GM23338 (cell line): ENCODE measurements around the gene CNMD. TPM values are rescaled to one million over a fixed set of nuclear protein-coding genes. Genes with fewer than 3 reads are reported as not detected.

Experiments
- ATAC-seq: fragments of 200-7000 bp; cut with Tn5 transposase; 3 replicates; pipeline ENCODE4 v1.9.1; 2020
- DNase-seq: peaks from one replicate; pipeline ENCODE4 v3.0.0-alpha.2; 2015; ENCODE audit warnings: low spot score
- H2AFZ ChIP-seq: fragments of 200-600 bp; sonication (generic); 2 replicates; pipeline ENCODE4 v1.8.0; 2016; ENCODE audit warnings: antibody characterized with exemption, mild to moderate bottlenecking, moderate library complexity
- H3F3A ChIP-seq: fragments of 200-600 bp; sonication (generic); replicated peaks from 2 replicates; pipeline ENCODE4 v1.8.0; 2017; ENCODE audit warnings: antibody characterized with exemption, mixed run types, low read depth
- H3K27ac ChIP-seq: fragments of 200-600 bp; sonication (generic); 2 replicates; pipeline ENCODE4 v1.6.1; 2016; ENCODE audit warnings: low read depth
- H3K27me3 ChIP-seq: fragments of 200-600 bp; sonication (generic); 2 replicates; pipeline ENCODE4 v1.8.0; 2016; ENCODE audit warnings: mild to moderate bottlenecking, mixed run types, moderate library complexity; ENCODE audit not compliant: insufficient read depth
- H3K36me3 ChIP-seq: fragments of 200-600 bp; sonication (generic); 2 replicates; pipeline ENCODE4 v1.8.0; 2016; ENCODE audit warnings: mild to moderate bottlenecking; ENCODE audit not compliant: insufficient read depth
- H3K4me1 ChIP-seq: fragments of 200-600 bp; sonication (generic); 2 replicates; pipeline ENCODE4 v1.8.0; 2016; ENCODE audit warnings: mild to moderate bottlenecking, moderate library complexity; ENCODE audit not compliant: insufficient read depth
- H3K4me2 ChIP-seq: fragments of 200-600 bp; sonication (generic); 2 replicates; pipeline ENCODE4 v1.7.1; 2017; ENCODE audit warnings: mixed run types
- H3K4me3 ChIP-seq: fragments of 200-600 bp; sonication (generic); 2 replicates; pipeline ENCODE4 v1.6.1; 2016; ENCODE audit warnings: mixed run types
- H3K79me2 ChIP-seq: fragments of 200-600 bp; sonication (generic); replicated peaks from 2 replicates; pipeline ENCODE4 v1.8.0; 2017; ENCODE audit warnings: mild to moderate bottlenecking; ENCODE audit not compliant: insufficient read depth
- H3K9me2 ChIP-seq: fragments of 200-600 bp; sonication (generic); 2 replicates; pipeline ENCODE4 v1.8.0; 2017; ENCODE audit not compliant: insufficient read depth
- H4K20me1 ChIP-seq: fragments of 200-600 bp; sonication (generic); replicated peaks from 2 replicates; pipeline ENCODE4 v1.8.0; 2017; ENCODE audit warnings: mild to moderate bottlenecking; ENCODE audit not compliant: insufficient read depth
- H3K27ac Mint-ChIP-seq: 2 replicates; pipeline ENCODE4 v1.8.0; 2020; ENCODE audit warnings: inconsistent platforms, mild to moderate bottlenecking, moderate library complexity, mixed read lengths
- H3K27me3 Mint-ChIP-seq: 3 replicates; pipeline ENCODE4 v1.8.0; 2022; ENCODE audit warnings: low read depth, mild to moderate bottlenecking, moderate library complexity, mixed read lengths, inconsistent platforms; ENCODE audit not compliant: insufficient read depth, poor library complexity
- H3K36me3 Mint-ChIP-seq: 3 replicates; pipeline ENCODE4 v1.8.0; 2021; ENCODE audit warnings: low read depth, mild to moderate bottlenecking, inconsistent platforms, moderate library complexity, mixed read lengths
- H3K4me1 Mint-ChIP-seq: 3 replicates; pipeline ENCODE4 v1.8.0; 2020; ENCODE audit warnings: mild to moderate bottlenecking, inconsistent platforms, mixed read lengths
- H3K4me3 Mint-ChIP-seq: 3 replicates; pipeline ENCODE4 v1.8.0; 2021; ENCODE audit warnings: moderate library complexity, mild to moderate bottlenecking, inconsistent platforms, mixed read lengths
- H3K9me3 Mint-ChIP-seq: 3 replicates; pipeline ENCODE4 v1.8.0; 2020; ENCODE audit warnings: moderate library complexity, mild to moderate bottlenecking, inconsistent platforms, mixed read lengths
- CREB1 ChIP-seq: fragments of 250-450 bp; sonication (Bioruptor Pico); IDR thresholded peaks from 2 replicates; pipeline ENCODE4 v1.5.0; 2020; ENCODE audit warnings: low read depth, mild to moderate bottlenecking, moderate library complexity
- CTCF ChIP-seq, 2 experiments: fragments of 200-600 bp in 1 of 2; sonication (generic) in 1 of 2; conservative IDR thresholded peaks; 2 replicates each; pipeline versions ENCODE4 v1.5.1 to v1.6.1; 2016 to 2017; ENCODE audit warnings: antibody characterized with exemption in 2 of 2, low read depth in 2 of 2, mild to moderate bottlenecking in 2 of 2, moderate library complexity in 1 of 2
- ETS1 ChIP-seq: IDR thresholded peaks from 2 replicates; pipeline ENCODE4 v1.6.1; 2016; ENCODE audit warnings: antibody characterized with exemption
- EZH2 ChIP-seq: fragments of 200-600 bp; sonication (generic); IDR thresholded peaks from one replicate; pipeline ENCODE4 v1.8.0; 2017; ENCODE audit warnings: antibody characterized with exemption, mild to moderate bottlenecking, low read depth; ENCODE audit not compliant: unreplicated experiment
- EZH2phosphoT487 ChIP-seq: fragments of 200-600 bp; sonication (generic); IDR thresholded peaks from one replicate; pipeline ENCODE4 v1.8.1; 2018; ENCODE audit warnings: antibody characterized with exemption; ENCODE audit not compliant: unreplicated experiment
- NANOG ChIP-seq: IDR thresholded peaks from 2 replicates; pipeline ENCODE4 v1.6.1; 2016; ENCODE audit warnings: antibody characterized with exemption, borderline replicate concordance
- POLR2AphosphoS5 ChIP-seq: IDR thresholded peaks from 2 replicates; pipeline ENCODE4 v1.6.1; 2016; ENCODE audit warnings: antibody characterized with exemption, low read depth
- REST ChIP-seq: IDR thresholded peaks from one replicate; pipeline ENCODE4 v1.6.1; 2018; ENCODE audit warnings: antibody characterized with exemption; ENCODE audit not compliant: unreplicated experiment
- STAT1 ChIP-seq: IDR thresholded peaks from one replicate; pipeline ENCODE4 v1.6.1; 2016; ENCODE audit warnings: antibody characterized with exemption; ENCODE audit not compliant: unreplicated experiment
- polyA plus RNA-seq: library from polyadenylated mRNA; unstranded; fragments of >200 nt; fragmentation: Nextera tagmentation; extraction: Ambion mirVana; gene quantifications from 2 replicates; pipeline ENCODE4 v1.2.1, GENCODE V29; 2016
- total RNA-seq: library from RNA; depleted of rRNA; stranded (reverse); fragments of >200 nt; shearing (Covaris generic); gene quantifications from 2 replicates; pipeline ENCODE4 v1.2.3, GENCODE V29; 2014

The CNMD gene
- total and polyA plus RNA-seq, 2 experiments from 2014 or later = 141 to 207 TPM

- TF ChIP-seq CTCF (conservative IDR thresholded peaks at IDR 0.05; ENCODE audit: low read depth in 2 of 2) (no peak), STAT1 (no peak), CREB1 (CRISPR knock-in tag) (no peak)
Measured at GRCh38 chr13:52736891-52737290, 2.7 kb downstream of the CNMD start (continued).

- H3F3A ChIP-seq = 0 out of 2 replicates have a peak, but pooled peaks cover 4% of the 10 kb centered on the region
- Mint-ChIP-seq H3K36me3 (peaks cover 54% of the 10 kb centered on the region), H3K4me3 (no peak overlapping the region), H3K9me3 (peaks cover 5% of the 10 kb centered on the region; the same call in 2 of the 3 replicates), H3K27ac (no peak overlapping the region), H3K4me1 (peaks cover 31% of the 10 kb centered on the region), H3K27me3 (peaks cover 5% of the 10 kb centered on the region)
- no peak for TF ChIP-seq CREB1 (CRISPR knock-in tag)
- TF ChIP-seq NANOG = no peak
- no peaks in the 10 kb centered on the region for H3K27me3 ChIP-seq
- H3K4me2 ChIP-seq = no peak overlapping the region
- no peak overlapping the region for H3K4me3 ChIP-seq
- ATAC-seq (no peak), DNase-seq (no peak)
- H3K79me2 ChIP-seq = peaks cover 18% of the 10 kb centered on the region; the same call in 1 of the 2 replicates
- H3K4me1 ChIP-seq = peaks cover 30% of the 10 kb centered on the region
- no peak overlapping the region for H2AFZ ChIP-seq
- no peaks in the 10 kb centered on the region for H3K9me2 ChIP-seq
- H3K36me3 ChIP-seq = peaks cover 29% of the 10 kb centered on the region; the same call in 1 of the 2 replicates
- no peaks in the 10 kb centered on the region for H4K20me1 ChIP-seq
- no peak overlapping the region for H3K27ac ChIP-seq
Measured at GRCh38 chr13:52734075-52734623, 5.5 kb downstream of the CNMD start.

GRCh38 chr13:52726258-52726657, 13.4 kb downstream of the CNMD start:
- Histone ChIP-seq H2AFZ (no peak overlapping the region), H3K4me3 (no peak overlapping the region), H3F3A (0 out of 2 replicates have a peak, but pooled peaks cover 5% of the 10 kb centered on the region), H4K20me1 (no peaks in the 10 kb centered on the region), H3K9me2 (no peaks in the 10 kb centered on the region), H3K4me1 (peaks cover 17% of the 10 kb centered on the region), H3K27me3 (no peaks in the 10 kb centered on the region), H3K27ac (no peak overlapping the region), H3K36me3 (peaks cover 30% of the 10 kb centered on the region), H3K79me2 (peaks cover 5% of the 10 kb centered on the region; the same call in 1 of the 2 replicates), H3K4me2 (no peak overlapping the region)
- Mint-ChIP-seq H3K4me3 (no peak overlapping the region), H3K27ac (no peak overlapping the region; the same call in 1 of the 2 replicates), H3K9me3 (peaks cover 41% of the 10 kb centered on the region), H3K27me3 (peaks cover 7% of the 10 kb centered on the region), H3K4me1 (peaks cover 17% of the 10 kb centered on the region), H3K36me3 (peaks cover 89% of the 10 kb centered on the region)
- ATAC-seq (no peak), DNase-seq (no peak)
- TF ChIP-seq EZH2 (no peak), CREB1 (CRISPR knock-in tag) (no peak), REST (no peak), ETS1 (no peak), POLR2AphosphoS5 (no peak), STAT1 (no peak), EZH2phosphoT487 (no peak)
